B cell (primary cell): ENCODE data around the gene EPB41L4B. TPM values are rescaled to one million over a fixed set of nuclear protein-coding genes. Genes with fewer than 3 reads are reported as not detected.

Experiments used
- ATAC-seq: fragments of 200-7000 bp; cut with Tn5 transposase; one replicate; pipeline ENCODE4 v1.10.0; 2021; ENCODE audit warnings: low read depth, mild to moderate bottlenecking, moderate number of reproducible peaks, moderate library complexity
- CTCF ChIA-PET: fragments of 350-600 bp; sonication (Branson Sonifier 250); formaldehyde crosslinking; loops from one replicate; lab custom pipeline; 2021; ENCODE audit warnings: antibody characterized with exemption, inconsistent platforms; lab: Charles Lee
- POLR2A ChIA-PET: fragments of 350-600 bp; sonication (Branson Sonifier 250); formaldehyde crosslinking; loops from one replicate; lab custom pipeline; 2021; ENCODE audit warnings: antibody characterized with exemption; lab: Charles Lee
- DNase-seq: peaks from one replicate; pipeline ENCODE4 v3.0.0; 2013
- H2AFZ ChIP-seq: 2 replicates; pipeline ENCODE4 v1.6.1; 2012; ENCODE audit warnings: mild to moderate bottlenecking, low read depth, low read length; ENCODE audit not compliant: insufficient read depth, poor library complexity, severe bottlenecking
- H3K27ac ChIP-seq, 2 donors: 1 replicate in 1 of 2; 2 replicates in 1 of 2; pipeline ENCODE4 v1.5.1; 2012 to 2013; ENCODE audit warnings: low read length in 2 of 2, mild to moderate bottlenecking in 2 of 2, moderate library complexity in 1 of 2
- H3K27me3 ChIP-seq, 4 experiments: fragments of 200-600 bp in 1 of 4; sonication (generic) in 1 of 4; replicated peaks in 1 of 4; 1 replicate in 2 of 4; 2 replicates in 2 of 4; pipeline versions ENCODE4 v1.6.1 to v1.7.0; 2013 to 2016; ENCODE audit warnings: low read length in 3 of 4, mild to moderate bottlenecking in 2 of 4, mixed read lengths in 1 of 4, moderate library complexity in 1 of 4; ENCODE audit not compliant: insufficient read depth in 4 of 4, control insufficient read depth in 3 of 4; ENCODE audit errors: control extremely low read depth in 1 of 4
- H3K36me3 ChIP-seq, 2 experiments: replicated peaks in 1 of 2; 1 replicate in 1 of 2; 2 replicates in 1 of 2; pipeline versions ENCODE4 v1.6.1 to v1.7.1; 2013; ENCODE audit warnings: low read length in 1 of 2; ENCODE audit not compliant: insufficient read depth in 2 of 2, control insufficient read depth in 1 of 2; ENCODE audit errors: control extremely low read depth in 1 of 2, extremely low read depth in 1 of 2
- H3K4me1 ChIP-seq, 2 donors: fragments of 200-600 bp in 1 of 2; sonication (generic) in 1 of 2; 1 replicate in 1 of 2; 2 replicates in 1 of 2; pipeline versions ENCODE4 v1.5.1 to v1.6.1; 2013 to 2017; ENCODE audit warnings: low read length in 2 of 2; ENCODE audit not compliant: control insufficient read depth in 2 of 2, insufficient read depth in 2 of 2
- H3K4me2 ChIP-seq: replicated peaks from 2 replicates; pipeline ENCODE3; 2012; ENCODE audit warnings: mild to moderate bottlenecking, low read depth, low read length; ENCODE audit not compliant: poor library complexity, severe bottlenecking
- H3K4me3 ChIP-seq, 5 experiments: fragments of 200-600 bp in 1 of 5; sonication (generic) in 1 of 5; 1 replicate in 3 of 5; 2 replicates in 2 of 5; pipeline versions ENCODE4 v1.5.1 to v1.7.0; 2011 to 2016; ENCODE audit warnings: low read length in 4 of 5, mild to moderate bottlenecking in 4 of 5, low read depth in 2 of 5, control low read depth in 1 of 5, moderate library complexity in 1 of 5; ENCODE audit not compliant: insufficient read depth in 1 of 5; ENCODE audit errors: control extremely low read depth in 1 of 5, extremely low read depth in 1 of 5
- H3K79me2 ChIP-seq: fragments of 200-600 bp; sonication (generic); one replicate; pipeline ENCODE4 v1.6.0; 2016; ENCODE audit warnings: low read length; ENCODE audit not compliant: control insufficient read depth, insufficient read depth
- H3K9ac ChIP-seq: fragments of 200-600 bp; sonication (generic); 2 replicates; pipeline ENCODE4 v1.6.1; 2017; ENCODE audit warnings: mild to moderate bottlenecking, low read length, moderate library complexity
- H3K9me3 ChIP-seq, 3 donors: one replicate each; pipeline versions ENCODE4 v1.6.1 to v1.7.1; 2013; ENCODE audit warnings: low read length in 2 of 3; ENCODE audit not compliant: control insufficient read depth in 2 of 3, insufficient read depth in 1 of 3; ENCODE audit errors: control extremely low read depth in 1 of 3
- H4K20me1 ChIP-seq: 2 replicates; pipeline ENCODE4 v1.6.0; 2012; ENCODE audit warnings: mild to moderate bottlenecking, low read length; ENCODE audit not compliant: insufficient read depth, control insufficient read depth, poor library complexity, severe bottlenecking
- H3K27ac Mint-ChIP-seq: one replicate; pipeline ENCODE4 v1.8.0; 2021; ENCODE audit warnings: mixed read lengths
- H3K27me3 Mint-ChIP-seq: one replicate; pipeline ENCODE4 v1.8.0; 2021; ENCODE audit warnings: mixed read lengths
- H3K4me1 Mint-ChIP-seq: one replicate; pipeline ENCODE4 v1.8.0; 2021; ENCODE audit warnings: mixed read lengths
- H3K4me3 Mint-ChIP-seq: one replicate; pipeline ENCODE4 v1.8.0; 2021; ENCODE audit warnings: mixed read lengths
- H3K9me3 Mint-ChIP-seq: one replicate; pipeline ENCODE4 v1.8.0; 2022; ENCODE audit warnings: mixed read lengths; ENCODE audit not compliant: insufficient read depth
- EZH2 ChIP-seq: IDR thresholded peaks from 2 replicates; pipeline ENCODE4 v1.6.1; 2012; ENCODE audit warnings: borderline replicate concordance, low read depth, mild to moderate bottlenecking, moderate library complexity, low read length; ENCODE audit not compliant: insufficient read depth, poor library complexity, severe bottlenecking
- WGBS: methylation state at CpG from one replicate; pipeline ENCODE4 v1.1.5; 2013; ENCODE audit warnings: missing lambda C conversion rate; ENCODE audit not compliant: insufficient coverage; 5-methylcytosine and 5-hydroxymethylcytosine counted together
- intact Hi-C: fragments of 100-400 bp; cut with micrococcal nuclease; formaldehyde crosslinking; loops from one replicate; pipeline ENCODE4 v1.10.0; 2022
- polyA plus RNA-seq: library from polyadenylated mRNA; depleted of rRNA; stranded (reverse); fragments of >200 nt; gene quantifications from 2 replicates; pipeline ENCODE4 v1.2.3, GENCODE V29; 2012
- total RNA-seq, 2 donors: library from RNA; stranded (reverse); fragments of 120-200 nt in 1 of 2; gene quantifications; 1 replicate in 1 of 2; 2 replicates in 1 of 2; pipeline versions ENCODE4 v1.2.3 to v1.2.4, GENCODE V29; 2013 to 2022
- TF ChIP-seq, protein P1 (sequence below): fragments of 200-600 bp; IDR thresholded peaks from one replicate; pipeline ENCODE4 v1.8.0; 2022; ENCODE audit warnings: antibody characterized with exemption, mild to moderate bottlenecking

Gene EPB41L4B
- total and polyA plus RNA-seq, 2 donors (not counting 1 experiment from before 2014, with no cell fraction given), result 2.9 TPM; not detected in 1

DNA sequence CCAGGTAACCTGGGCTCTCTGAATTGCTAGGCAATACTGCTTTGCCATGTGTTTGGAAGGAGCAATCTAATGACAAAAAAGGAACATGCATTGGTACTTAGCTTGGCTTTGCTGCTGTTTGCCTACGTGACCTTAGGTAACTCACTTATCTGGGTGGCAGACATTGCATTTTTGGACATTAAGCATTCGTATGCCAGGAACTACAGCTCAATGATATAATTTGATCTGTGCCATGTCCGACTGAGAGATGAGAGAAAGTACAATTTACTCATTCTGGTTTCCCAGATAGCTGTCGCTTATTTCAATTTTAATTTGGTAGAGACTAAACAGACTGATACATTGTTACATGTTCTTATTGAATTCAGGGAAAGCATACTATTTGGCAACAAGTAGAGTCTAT, 90.6 kb downstream of the EPB41L4B start:
- CTCF ChIA-PET, result interaction anchor here (1.1 to 1.7 kb wide), 2 partner anchors 9 to 10 kb away, joined by 5 to 6 read pairs; no protein-coding TSS in a partner anchor

DNA sequence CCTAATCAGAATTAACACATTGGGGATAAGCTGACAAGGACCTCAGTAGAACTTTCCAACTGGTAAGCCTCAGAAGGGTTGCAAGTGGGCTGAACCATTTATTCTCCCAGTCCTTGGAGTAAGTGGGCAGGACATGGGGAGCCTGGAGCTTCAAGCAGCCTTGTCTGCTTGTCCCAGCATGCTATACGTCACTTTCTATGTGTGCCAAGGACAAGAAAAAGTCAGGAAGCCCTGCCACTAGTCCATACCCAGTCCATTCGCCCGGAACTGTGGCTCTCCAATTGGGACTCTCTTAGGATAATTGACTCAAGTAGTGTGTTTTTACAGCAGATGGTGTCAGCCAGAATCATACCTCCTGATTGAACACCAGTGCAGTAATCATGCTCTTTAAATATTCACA, 91.2 kb downstream of the EPB41L4B start:
- TF ChIP-seq, protein P1, sequence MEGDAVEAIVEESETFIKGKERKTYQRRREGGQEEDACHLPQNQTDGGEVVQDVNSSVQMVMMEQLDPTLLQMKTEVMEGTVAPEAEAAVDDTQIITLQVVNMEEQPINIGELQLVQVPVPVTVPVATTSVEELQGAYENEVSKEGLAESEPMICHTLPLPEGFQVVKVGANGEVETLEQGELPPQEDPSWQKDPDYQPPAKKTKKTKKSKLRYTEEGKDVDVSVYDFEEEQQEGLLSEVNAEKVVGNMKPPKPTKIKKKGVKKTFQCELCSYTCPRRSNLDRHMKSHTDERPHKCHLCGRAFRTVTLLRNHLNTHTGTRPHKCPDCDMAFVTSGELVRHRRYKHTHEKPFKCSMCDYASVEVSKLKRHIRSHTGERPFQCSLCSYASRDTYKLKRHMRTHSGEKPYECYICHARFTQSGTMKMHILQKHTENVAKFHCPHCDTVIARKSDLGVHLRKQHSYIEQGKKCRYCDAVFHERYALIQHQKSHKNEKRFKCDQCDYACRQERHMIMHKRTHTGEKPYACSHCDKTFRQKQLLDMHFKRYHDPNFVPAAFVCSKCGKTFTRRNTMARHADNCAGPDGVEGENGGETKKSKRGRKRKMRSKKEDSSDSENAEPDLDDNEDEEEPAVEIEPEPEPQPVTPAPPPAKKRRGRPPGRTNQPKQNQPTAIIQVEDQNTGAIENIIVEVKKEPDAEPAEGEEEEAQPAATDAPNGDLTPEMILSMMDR, result no peak
- no peak for TF ChIP-seq EZH2
- H3K4me3 Mint-ChIP-seq, result no peak overlapping the region
- H3K4me1 Mint-ChIP-seq, result no peaks in the 10 kb centered on the region
- DNase-seq (no peak), ATAC-seq (no peak)
- no peak overlapping the region for H3K4me2 ChIP-seq
- H3K4me1 ChIP-seq, result no peaks in the 10 kb centered on the region
- intact Hi-C loops, result no loop called here
- 100% methylated on average over 1 of the region's 3 CpGs for WGBS
- H3K27ac Mint-ChIP-seq, result no peak overlapping the region
- H3K27ac ChIP-seq, result no peak overlapping the region
- POLR2A ChIA-PET, result no interaction called here
- H3K4me3 ChIP-seq, result no peak overlapping the region
- peaks cover 17% of the 10 kb centered on the region for H3K27me3 Mint-ChIP-seq
- H3K9ac ChIP-seq, result no peak overlapping the region
- H2AFZ ChIP-seq, result no peak overlapping the region
- CTCF ChIA-PET, result interaction anchor here (1.1 to 1.7 kb wide), 2 partner anchors 8 to 10 kb away, joined by 5 to 6 read pairs; no protein-coding TSS in a partner anchor
- H3K9me3 Mint-ChIP-seq, result no peaks in the 10 kb centered on the region
- H4K20me1 ChIP-seq, result no peaks in the 10 kb centered on the region
- no peaks in the 10 kb centered on the region for H3K79me2 ChIP-seq
- no peaks in the 10 kb centered on the region for H3K36me3 ChIP-seq
- H3K27me3 ChIP-seq, result peaks cover 0 to 2% (median 0%) of the 10 kb centered on the region in 4 experiments
- H3K9me3 ChIP-seq, result no peaks in the 10 kb centered on the region

More for the DNA sequence above, 90.6 kb downstream of the EPB41L4B start:
- ATAC-seq, result no peak
- peaks cover 0 to 2% (median 0%) of the 10 kb centered on the region in 4 experiments for H3K27me3 ChIP-seq
- H3K27ac ChIP-seq, result no peak overlapping the region
- WGBS, result 100% methylated on average over 2 of the region's 4 CpGs
- Mint-ChIP-seq H3K4me1 (no peaks in the 10 kb centered on the region), H3K27ac (no peak overlapping the region), H3K27me3 (peaks cover 22% of the 10 kb centered on the region), H3K4me3 (no peak overlapping the region), H3K9me3 (no peaks in the 10 kb centered on the region)
- no peaks in the 10 kb centered on the region for H3K4me1 ChIP-seq
- H3K36me3 ChIP-seq, result no peaks in the 10 kb centered on the region
- no peaks in the 10 kb centered on the region for H4K20me1 ChIP-seq
- TF ChIP-seq, protein P1, result no peak
- TF ChIP-seq EZH2, result no peak
- DNase-seq, result no peak
- H3K9me3 ChIP-seq, result no peaks in the 10 kb centered on the region
- H3K9ac ChIP-seq, result no peak overlapping the region
- no peak overlapping the region for H2AFZ ChIP-seq
- H3K79me2 ChIP-seq, result no peaks in the 10 kb centered on the region
- H3K4me2 ChIP-seq, result no peak overlapping the region
- H3K4me3 ChIP-seq, result no peak overlapping the region
- intact Hi-C loops, result no loop called here
- POLR2A ChIA-PET, result no interaction called here
